ENCODE results near the gene DNM1L. TPM values are rescaled to one million over a fixed set of nuclear protein-coding genes. Genes with fewer than 3 reads are reported as not detected.

The DNM1L gene
- total RNA-seq (2014; rRNA removed; shearing (Covaris generic)) = 49.3 and 59.4 TPM in 2 replicates

GRCh38 chr12:32679091-32679919 is at the start of gene DNM1L:
TSS of gene DNM1L (plus strand) at chr12:32679301. CDS start at chr12:32679364, 63 bp downstream.
- in situ Hi-C loops (cut with HindIII; ENCODE audit: low sequenced_read_pairs) = no loop called here
- peak; percentile 97 for DNase-seq (ENCODE audit: low spot score)

DNA sequence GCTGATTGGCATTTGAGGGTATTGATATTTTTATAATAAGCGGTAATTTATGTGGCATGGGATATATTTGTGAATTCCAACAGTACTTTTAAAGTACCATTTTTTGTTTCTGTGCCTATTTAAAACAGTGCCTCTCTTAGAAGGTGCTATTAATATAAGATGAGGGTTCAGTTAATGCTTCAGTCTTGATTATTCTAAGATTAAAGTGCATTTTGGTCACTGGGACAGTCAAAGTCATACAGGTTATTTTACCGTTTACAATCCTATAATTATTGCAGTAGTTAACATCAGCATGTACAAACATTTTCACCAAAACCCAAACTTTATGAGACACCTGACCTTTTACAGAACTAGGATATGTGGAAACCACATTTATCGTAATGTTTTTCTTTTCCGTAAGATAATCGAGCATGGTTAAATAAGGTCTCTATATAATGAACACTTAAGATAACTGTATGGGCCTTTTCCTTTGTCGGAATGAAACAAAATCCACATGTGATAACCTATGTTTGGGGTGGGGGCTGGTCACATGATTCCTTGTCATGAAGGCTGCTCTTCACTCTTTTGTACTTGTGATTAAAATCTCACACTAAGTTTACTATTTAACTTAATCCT is 37.7 kb upstream of the DNM1L start:
- in situ Hi-C loops (cut with HindIII; ENCODE audit: low sequenced_read_pairs) = no loop called here

DNA sequence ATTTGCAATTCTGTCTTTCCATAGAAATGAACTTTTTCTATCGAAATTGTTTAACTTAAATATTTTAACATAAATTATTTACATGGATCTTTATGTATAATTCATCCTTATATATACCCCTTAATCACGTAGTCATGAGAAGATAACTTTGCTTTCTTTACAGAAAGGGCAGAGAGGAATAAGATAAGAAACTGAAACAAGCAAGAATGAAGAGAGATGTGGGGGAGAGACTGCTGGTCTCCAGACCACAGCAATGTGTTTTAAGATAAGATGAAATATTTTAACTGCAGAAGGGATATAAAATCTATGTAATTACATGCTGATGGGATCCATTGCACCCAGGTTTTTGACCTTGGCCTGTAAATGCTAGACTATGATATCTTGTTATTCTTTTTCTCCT is 34.7 kb upstream of the DNM1L start:
- no peak for DNase-seq (ENCODE audit: low spot score)
- in situ Hi-C loops (cut with HindIII; ENCODE audit: low sequenced_read_pairs) = no loop called here

More for the DNA sequence above, 37.7 kb upstream of the DNM1L start:
- no peak for DNase-seq (ENCODE audit: low spot score)

- no peak for DNase-seq (ENCODE audit: low spot score)
- in situ Hi-C loops (cut with HindIII; ENCODE audit: low sequenced_read_pairs) = no loop called here
Observed at GRCh38 chr12:32647275-32647674, 31.8 kb upstream of the DNM1L start.

- in situ Hi-C loops (cut with HindIII; ENCODE audit: low sequenced_read_pairs) = no loop called here
- no peak for DNase-seq (ENCODE audit: low spot score)
Observed at GRCh38 chr12:32650508-32650907, 28.6 kb upstream of the DNM1L start.

- no peak for DNase-seq (ENCODE audit: low spot score)
- in situ Hi-C loops (cut with HindIII; ENCODE audit: low sequenced_read_pairs) = no loop called here
Observed at GRCh38 chr12:32651151-32651955, 27.7 kb upstream of the DNM1L start.

DNA sequence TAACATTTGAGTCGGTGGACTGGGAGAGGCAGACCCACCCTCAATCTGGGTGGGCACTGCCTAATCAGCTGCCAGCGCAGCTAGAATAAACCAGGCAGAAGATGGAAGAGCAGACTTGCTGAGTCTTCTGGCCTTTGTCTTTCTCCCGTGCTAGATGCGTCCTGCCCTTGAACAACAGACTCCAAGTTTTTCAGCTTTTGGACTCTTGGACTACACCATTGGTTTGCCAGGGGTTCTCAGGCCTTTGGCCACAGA is 27.2 kb upstream of the DNM1L start:
- in situ Hi-C loops (cut with HindIII; ENCODE audit: low sequenced_read_pairs) = no loop called here

GRCh38 chr12:32659908-32660440 is 19.1 kb upstream of the DNM1L start:
- no peak for DNase-seq (ENCODE audit: low spot score)
- in situ Hi-C loops (cut with HindIII; ENCODE audit: low sequenced_read_pairs) = no loop called here

More for the DNA sequence above, 27.2 kb upstream of the DNM1L start:
- no peak for DNase-seq (ENCODE audit: low spot score)

GRCh38 chr12:32661706-32662105 is 17.4 kb upstream of the DNM1L start:
- DNase-seq (ENCODE audit: low spot score) = no peak
- in situ Hi-C loops (cut with HindIII; ENCODE audit: low sequenced_read_pairs) = no loop called here

DNA sequence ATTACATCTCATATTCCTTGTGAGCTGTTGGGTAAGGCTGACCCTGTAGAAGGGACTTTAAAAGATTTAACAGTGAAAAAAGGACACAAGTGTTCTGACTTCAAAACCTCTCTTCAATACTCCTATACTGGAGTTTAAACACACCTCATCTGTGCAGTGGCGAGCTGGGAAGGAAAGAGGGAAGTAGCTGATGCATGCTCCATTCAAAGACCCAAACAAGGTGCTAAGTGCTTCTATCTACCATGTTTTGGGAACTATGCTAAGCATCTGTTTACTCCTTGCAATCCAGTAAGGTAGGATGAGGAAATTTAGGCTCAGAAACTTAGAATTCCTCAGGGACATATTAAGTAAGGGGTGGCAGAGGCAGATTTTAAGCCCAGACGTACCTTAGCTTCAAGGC is 16.4 kb upstream of the DNM1L start:
- in situ Hi-C loops (cut with HindIII; ENCODE audit: low sequenced_read_pairs) = no loop called here
- DNase-seq (ENCODE audit: low spot score) = no peak

DNA sequence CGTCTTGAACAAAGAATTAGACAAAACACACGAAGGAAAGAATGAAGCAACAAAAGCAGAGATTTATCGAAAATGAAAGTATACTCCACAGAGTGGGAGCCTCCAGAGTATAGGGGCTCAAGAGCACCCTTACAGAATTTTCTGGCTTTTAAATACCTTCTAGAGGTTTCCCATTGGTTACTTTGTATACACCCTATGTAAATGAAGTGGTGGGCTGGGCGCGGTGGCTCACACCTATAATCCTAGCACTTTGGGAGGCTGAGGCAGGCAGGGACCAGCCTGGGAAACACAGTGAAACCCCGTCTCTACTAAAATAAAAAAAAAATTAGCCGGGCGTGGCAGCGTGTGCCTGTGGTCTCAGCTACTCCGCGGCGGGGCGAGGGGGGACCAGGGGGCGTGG is 13.1 kb upstream of the DNM1L start:
- in situ Hi-C loops (cut with HindIII; ENCODE audit: low sequenced_read_pairs) = no loop called here
- DNase-seq (ENCODE audit: low spot score) = no peak

DNA sequence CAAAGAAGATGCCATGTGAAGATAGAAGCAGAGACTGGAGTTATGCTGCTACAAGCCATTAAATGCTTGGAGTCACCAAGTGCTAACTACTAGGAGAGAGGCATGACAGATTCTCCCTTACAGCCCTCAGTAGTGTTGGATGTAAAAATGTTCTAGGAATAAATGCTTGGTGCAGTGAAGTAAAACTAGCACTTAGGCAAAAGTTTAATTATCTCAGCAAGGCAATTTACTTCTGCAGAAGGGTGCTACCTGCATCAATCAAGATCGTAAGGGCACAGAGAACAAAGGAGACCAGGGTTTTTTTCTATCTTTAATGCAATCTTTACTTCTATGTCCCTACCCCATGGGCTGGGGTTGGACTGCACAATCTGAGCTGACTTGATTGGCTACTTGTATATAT is 9.5 kb upstream of the DNM1L start:
- in situ Hi-C loops (cut with HindIII; ENCODE audit: low sequenced_read_pairs) = no loop called here
- no peak for DNase-seq (ENCODE audit: low spot score)

DNA sequence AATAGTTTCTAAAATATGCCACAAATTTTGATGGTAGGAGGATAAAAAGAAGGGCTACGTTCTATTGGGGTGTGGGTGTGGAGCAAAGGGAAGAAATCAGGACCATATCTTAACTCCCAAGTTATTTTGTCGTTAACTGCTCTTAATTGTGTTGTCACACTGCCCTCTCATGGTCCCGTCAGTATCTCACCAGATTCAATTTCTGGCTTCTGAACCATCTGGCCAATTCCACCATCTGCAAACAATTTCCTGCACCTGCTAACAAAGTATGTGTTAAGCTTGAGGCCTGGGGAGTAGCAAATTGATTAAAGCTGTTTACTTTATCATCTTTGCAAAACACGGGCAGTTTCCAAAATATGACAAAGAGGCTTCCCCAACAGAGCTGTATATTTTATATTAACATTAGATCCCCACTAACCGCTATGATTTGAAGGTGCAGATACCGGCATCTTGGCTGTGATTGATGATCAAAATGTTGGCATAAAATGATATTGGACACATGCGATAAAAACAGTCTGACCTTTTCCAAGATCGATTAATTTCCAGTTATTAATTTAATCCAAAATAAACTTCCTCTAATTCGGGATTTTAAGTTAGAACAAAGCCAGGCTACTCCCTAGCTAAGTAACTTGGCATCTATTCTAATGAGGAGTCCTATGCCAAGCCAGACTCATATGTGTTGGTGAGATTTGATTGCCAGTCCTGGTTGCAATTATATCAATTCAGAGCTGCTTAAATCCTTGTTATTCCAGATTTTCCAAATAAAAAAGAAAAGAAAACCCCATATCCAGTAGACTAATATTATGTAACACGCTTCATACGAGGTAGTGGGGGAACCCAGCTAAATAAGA is 6.9 kb upstream of the DNM1L start:
- in situ Hi-C loops (cut with HindIII; ENCODE audit: low sequenced_read_pairs) = no loop called here
- DNase-seq (ENCODE audit: low spot score) = peak; percentile 96

DNA sequence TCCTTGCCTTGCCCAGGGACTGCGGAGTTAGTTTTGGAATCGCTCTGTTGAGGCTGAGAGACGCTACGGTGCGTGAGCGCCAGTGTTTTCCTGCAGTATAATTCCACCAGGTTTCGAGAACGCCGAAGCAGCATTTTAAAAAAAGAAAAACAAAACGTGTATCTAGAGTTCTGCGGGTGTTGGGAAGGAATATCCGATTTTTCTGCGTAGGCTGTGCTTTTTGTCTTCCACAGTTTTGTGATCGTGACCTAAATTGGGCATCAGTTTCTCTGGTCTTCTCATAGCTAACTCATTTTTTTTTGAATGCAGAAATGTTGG is 778 bp downstream of the DNM1L start:
- DNase-seq (ENCODE audit: low spot score) = no peak
- in situ Hi-C loops (cut with HindIII; ENCODE audit: low sequenced_read_pairs) = no loop called here

GRCh38 chr12:32680787-32681186 is 1.7 kb downstream of the DNM1L start:
- DNase-seq (ENCODE audit: low spot score) = no peak
- in situ Hi-C loops (cut with HindIII; ENCODE audit: low sequenced_read_pairs) = no loop called here

DNA sequence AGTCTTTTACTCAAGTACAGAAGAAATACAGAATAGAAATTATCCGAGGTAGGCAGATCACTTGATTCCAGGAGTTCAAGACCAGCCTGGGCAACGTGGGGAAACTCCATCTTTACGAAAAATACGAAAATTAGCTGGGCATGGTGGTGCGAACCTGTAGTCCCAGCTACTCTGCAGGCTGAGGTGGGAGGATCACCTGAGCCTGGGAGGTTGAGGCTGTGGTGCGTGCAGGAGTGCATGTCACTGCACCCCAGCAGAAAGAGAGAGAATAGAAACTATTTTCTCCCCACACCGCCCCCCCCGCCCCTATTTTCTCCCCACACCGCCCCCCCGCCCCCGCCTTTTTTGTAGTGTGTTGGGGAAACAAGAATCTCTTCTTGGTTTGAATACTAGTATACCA is 2.2 kb downstream of the DNM1L start:
- in situ Hi-C loops (cut with HindIII; ENCODE audit: low sequenced_read_pairs) = no loop called here
- no peak for DNase-seq (ENCODE audit: low spot score)

DNA sequence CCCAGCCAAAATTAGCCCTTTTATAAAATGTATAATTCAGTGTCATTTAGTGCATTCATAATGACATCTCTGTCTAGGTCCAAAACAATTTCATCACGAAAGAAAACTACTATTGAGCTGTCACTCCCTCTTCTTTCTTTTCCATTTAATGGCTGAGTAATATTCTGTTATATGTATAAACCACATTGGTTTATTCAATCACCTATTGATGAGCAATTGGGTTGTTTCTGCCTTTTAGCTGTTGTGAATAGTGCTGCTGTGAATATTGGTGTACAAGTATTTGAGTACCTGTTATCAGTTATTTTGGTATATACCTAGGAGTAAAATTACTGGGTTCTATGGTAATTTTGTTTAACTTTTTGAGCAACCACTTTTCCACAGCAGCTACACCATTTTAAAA is 7.2 kb downstream of the DNM1L start:
- in situ Hi-C loops (cut with HindIII; ENCODE audit: low sequenced_read_pairs) = no loop called here
- no peak for DNase-seq (ENCODE audit: low spot score)

- DNase-seq (ENCODE audit: low spot score) = no peak
- in situ Hi-C loops (cut with HindIII; ENCODE audit: low sequenced_read_pairs) = no loop called here
Observed at GRCh38 chr12:32688786-32689185, 9.7 kb downstream of the DNM1L start.

DNA sequence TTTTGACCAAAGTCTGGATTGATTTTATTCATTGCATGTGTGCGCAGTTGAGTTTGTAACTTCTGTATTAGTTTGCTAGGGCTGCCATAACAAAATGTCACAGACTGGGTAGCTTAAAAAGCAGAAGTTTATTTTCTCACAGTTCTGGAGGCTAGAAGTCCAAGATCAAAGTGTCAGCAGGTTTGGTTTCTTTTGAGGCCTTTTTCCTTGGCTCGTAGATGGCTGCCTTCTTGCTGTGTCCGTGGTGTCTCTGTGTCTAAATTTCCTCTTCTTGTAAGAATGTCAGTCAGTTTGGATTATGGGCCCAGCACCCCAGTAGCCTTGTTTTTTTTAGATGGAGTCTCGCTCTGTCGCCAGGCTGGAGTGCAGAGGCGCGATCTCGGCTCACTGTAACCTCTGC is 11.8 kb downstream of the DNM1L start:
- no peak for DNase-seq (ENCODE audit: low spot score)
- in situ Hi-C loops (cut with HindIII; ENCODE audit: low sequenced_read_pairs) = no loop called here
